Mesenchymal stem cell (in vitro differentiated cells and primary cell): ENCODE measurements around the gene POLA2.
"Not testable (repeated sequence)": the region's sequence is repeated elsewhere in the genome, so short reads cannot be mapped to it uniquely, and the experiment has no call there.

Experiments used
- DNase-seq: peaks from one replicate; pipeline ENCODE4 v3.0.0-alpha.2; 2013
- H2AFZ ChIP-seq: one replicate; pipeline ENCODE4 v1.6.1; 2013; ENCODE audit warnings: low read depth, mild to moderate bottlenecking, control low read depth, inconsistent platforms, low read length, moderate library complexity
- H2AK5ac ChIP-seq: 2 replicates; pipeline ENCODE4 v1.6.1; 2013; ENCODE audit warnings: low read length, moderate library complexity, mild to moderate bottlenecking, inconsistent platforms; ENCODE audit not compliant: severe bottlenecking
- H2BK120ac ChIP-seq: one replicate; pipeline ENCODE4 v1.6.1; 2013; ENCODE audit warnings: low read depth, mild to moderate bottlenecking, inconsistent platforms, low read length, moderate library complexity
- H2BK12ac ChIP-seq, 2 experiments: one replicate each; pipeline ENCODE4 v1.6.1; 2013; ENCODE audit warnings: inconsistent platforms in 2 of 2, low read length in 2 of 2, mild to moderate bottlenecking in 2 of 2, moderate library complexity in 2 of 2, control low read depth in 1 of 2
- H2BK15ac ChIP-seq: one replicate; pipeline ENCODE4 v1.6.1; 2013; ENCODE audit warnings: mild to moderate bottlenecking, low read depth, inconsistent platforms; ENCODE audit not compliant: poor library complexity, severe bottlenecking
- H2BK5ac ChIP-seq: 2 replicates; pipeline ENCODE4 v1.6.1; 2013; ENCODE audit warnings: low read depth, mild to moderate bottlenecking, low read length, control low read depth, inconsistent platforms; ENCODE audit not compliant: poor library complexity, severe bottlenecking
- H3K14ac ChIP-seq, 2 experiments: one replicate each; pipeline ENCODE4 v1.6.1; 2013; ENCODE audit warnings: inconsistent platforms in 2 of 2, low read length in 2 of 2, control low read depth in 1 of 2, mild to moderate bottlenecking in 1 of 2, moderate library complexity in 1 of 2
- H3K18ac ChIP-seq, 2 experiments: one replicate each; pipeline ENCODE4 v1.6.1; 2013; ENCODE audit warnings: inconsistent platforms in 2 of 2, low read length in 2 of 2, control low read depth in 1 of 2, low read depth in 1 of 2, mild to moderate bottlenecking in 1 of 2
- H3K23ac ChIP-seq, 2 experiments: one replicate each; pipeline ENCODE4 v1.6.1; 2013; ENCODE audit warnings: inconsistent platforms in 2 of 2, low read length in 2 of 2, mild to moderate bottlenecking in 2 of 2, moderate library complexity in 2 of 2, control low read depth in 1 of 2
- H3K27ac ChIP-seq: 2 replicates; pipeline ENCODE4 v1.5.1; 2013; ENCODE audit warnings: mild to moderate bottlenecking, moderate library complexity, low read length, control low read depth, inconsistent platforms; ENCODE audit not compliant: poor library complexity, severe bottlenecking
- H3K27me3 ChIP-seq, 2 experiments: 2 replicates each; pipeline versions ENCODE4 v1.6.1 to v1.7.0; 2013; ENCODE audit warnings: low read length in 2 of 2, mild to moderate bottlenecking in 2 of 2, moderate library complexity in 2 of 2, control low read depth in 1 of 2, inconsistent platforms in 1 of 2; ENCODE audit not compliant: control insufficient read depth in 1 of 2, insufficient read depth in 1 of 2
- H3K36me3 ChIP-seq, 2 experiments: 2 replicates each; pipeline versions ENCODE4 v1.6.1 to v1.7.0; 2013; ENCODE audit warnings: low read length in 2 of 2, control low read depth in 1 of 2, inconsistent platforms in 1 of 2, low read depth in 1 of 2, mild to moderate bottlenecking in 1 of 2; ENCODE audit not compliant: insufficient read depth in 2 of 2, control insufficient read depth in 1 of 2
- H3K4ac ChIP-seq, 2 experiments: one replicate each; pipeline ENCODE4 v1.6.1; 2013; ENCODE audit warnings: inconsistent platforms in 2 of 2, low read length in 2 of 2, mild to moderate bottlenecking in 2 of 2, moderate library complexity in 2 of 2, control low read depth in 1 of 2, low read depth in 1 of 2
- H3K4me1 ChIP-seq: 2 replicates; pipeline ENCODE4 v1.6.1; 2013; ENCODE audit warnings: low read depth, low read length, control low read depth; ENCODE audit not compliant: control insufficient read depth, insufficient read depth
- H3K4me2 ChIP-seq: 2 replicates; pipeline ENCODE4 v1.6.1; 2013; ENCODE audit warnings: low read length, mild to moderate bottlenecking, inconsistent platforms; ENCODE audit not compliant: poor library complexity, severe bottlenecking
- H3K4me3 ChIP-seq, 2 experiments: 2 replicates each; pipeline versions ENCODE4 v1.5.1 to v1.7.0; 2013; ENCODE audit warnings: low read length in 2 of 2, mild to moderate bottlenecking in 2 of 2, control low read depth in 1 of 2, low read depth in 1 of 2; ENCODE audit not compliant: insufficient read depth in 1 of 2
- H3K79me1 ChIP-seq: replicated peaks from 2 replicates; pipeline ENCODE4 v1.6.1; 2013; ENCODE audit warnings: mild to moderate bottlenecking, control low read depth, low read length, inconsistent platforms; ENCODE audit not compliant: poor library complexity, severe bottlenecking
- H3K9ac ChIP-seq: 2 replicates; pipeline ENCODE4 v1.7.0; 2013; ENCODE audit warnings: mild to moderate bottlenecking, low read length, moderate library complexity
- H3K9me3 ChIP-seq: 2 replicates; pipeline ENCODE4 v1.7.0; 2013; ENCODE audit warnings: mild to moderate bottlenecking, low read length; ENCODE audit not compliant: control insufficient read depth
- H4K8ac ChIP-seq: one replicate; pipeline ENCODE4 v1.6.1; 2013; ENCODE audit warnings: inconsistent platforms, mild to moderate bottlenecking, low read length, moderate library complexity
- H4K91ac ChIP-seq: one replicate; pipeline ENCODE4 v1.6.1; 2013; ENCODE audit warnings: mild to moderate bottlenecking, low read length, inconsistent platforms
- WGBS: methylation state at CpG from one replicate; pipeline ENCODE4 v1.1.7; 2013; ENCODE audit warnings: mixed read lengths; 5-methylcytosine and 5-hydroxymethylcytosine counted together

POLA2 gene

DNA sequence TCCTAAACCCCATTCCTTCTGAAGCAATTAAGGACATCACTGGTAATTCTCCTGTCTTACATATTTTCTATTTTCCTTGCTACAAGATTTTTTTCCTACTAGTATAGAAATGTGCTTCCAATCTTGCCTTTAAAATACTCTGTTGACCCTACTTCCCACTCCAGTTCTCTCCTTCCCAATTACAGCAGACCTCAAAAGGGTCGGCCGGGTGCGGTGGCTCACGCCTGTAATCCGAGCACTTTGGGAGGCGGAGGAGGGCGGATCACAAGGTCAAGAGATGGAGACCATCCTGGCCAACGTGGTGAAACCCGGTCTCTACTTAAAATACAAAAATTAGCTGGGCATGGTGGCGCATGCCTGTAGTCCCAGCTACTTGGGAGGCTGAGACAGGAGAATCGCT is 3.0 kb downstream of the POLA2 start:
- H2BK15ac ChIP-seq, H3K4ac ChIP-seq, H3K9ac ChIP-seq, H3K27ac ChIP-seq, H3K27me3 ChIP-seq, H3K4me2 ChIP-seq, H3K4me3 ChIP-seq, H2AFZ ChIP-seq, H2BK120ac ChIP-seq, H2BK5ac ChIP-seq, H3K14ac ChIP-seq, H4K8ac ChIP-seq, H2AK5ac ChIP-seq, H3K23ac ChIP-seq, DNase-seq, H4K91ac ChIP-seq, H3K9me3 ChIP-seq, H3K4me1 ChIP-seq, H2BK12ac ChIP-seq, H3K18ac ChIP-seq: not testable (repeated sequence)
- Histone ChIP-seq H3K79me1 (peaks cover 25% of the 10 kb centered on the region), H3K36me3 (peaks cover 0 to 23% of the 10 kb centered on the region in 2 experiments)
- 93% methylated on average over 11 of the region's 11 CpGs for WGBS

- Histone ChIP-seq H3K14ac (no peak overlapping the region), H3K27ac (no peak overlapping the region), H3K4ac (no peak overlapping the region), H3K36me3 (peaks cover 6 to 35% of the 10 kb centered on the region in 2 experiments), H3K9ac (no peak overlapping the region), H4K8ac (no peak overlapping the region), H3K18ac (no peak overlapping the region), H2AK5ac (no peak overlapping the region), H3K4me3 (no peak overlapping the region), H3K4me2 (no peak overlapping the region), H3K79me1 (peaks cover 25% of the 10 kb centered on the region), H2BK120ac (no peak overlapping the region), H2AFZ (no peak overlapping the region), H3K27me3 (no peaks in the 10 kb centered on the region), H3K9me3 (no peaks in the 10 kb centered on the region), H4K91ac (no peak overlapping the region), H2BK5ac (no peak overlapping the region), H3K23ac (no peak overlapping the region), H2BK15ac (no peak overlapping the region), H3K4me1 (peaks cover 3% of the 10 kb centered on the region), H2BK12ac (no peak overlapping the region)
- no peak for DNase-seq
- 87% methylated on average over 2 of the region's 2 CpGs for WGBS
These were observed 4.4 kb downstream of the POLA2 start for GRCh38 chr11:65266210-65266609.

- no peak overlapping the region for H2BK120ac ChIP-seq
- peak overlapping the region; percentile 66 for H3K9ac ChIP-seq
- no peaks in the 10 kb centered on the region for H3K27me3 ChIP-seq
- H3K9me3 ChIP-seq: no peaks in the 10 kb centered on the region
- DNase-seq: peak; percentile 92
- no peak overlapping the region for H4K8ac ChIP-seq
- H3K18ac ChIP-seq: no peak overlapping the region
- 48% methylated on average over 6 of the region's 6 CpGs for WGBS
- H3K36me3 ChIP-seq: peaks cover 5 to 22% of the 10 kb centered on the region in 2 experiments
- H2BK12ac ChIP-seq: no peak overlapping the region
- H2BK15ac ChIP-seq: no peak overlapping the region
- H4K91ac ChIP-seq: no peak overlapping the region
- peaks cover 8% of the 10 kb centered on the region for H3K79me1 ChIP-seq
- H3K4me3 ChIP-seq: peak overlapping the region in 1 of 2 experiments; percentile 49
- no peak overlapping the region for H3K14ac ChIP-seq
- peaks cover 7% of the 10 kb centered on the region for H3K4me1 ChIP-seq
- H2AK5ac ChIP-seq: peak overlapping the region; percentile 35
- H2AFZ ChIP-seq: no peak overlapping the region
- no peak overlapping the region for H3K23ac ChIP-seq
- no peak overlapping the region for H3K4ac ChIP-seq
- H3K4me2 ChIP-seq: no peak overlapping the region
- no peak overlapping the region for H2BK5ac ChIP-seq
- H3K27ac ChIP-seq: no peak overlapping the region
These were observed 13.2 kb downstream of the POLA2 start for GRCh38 chr11:65274735-65275682.

DNA sequence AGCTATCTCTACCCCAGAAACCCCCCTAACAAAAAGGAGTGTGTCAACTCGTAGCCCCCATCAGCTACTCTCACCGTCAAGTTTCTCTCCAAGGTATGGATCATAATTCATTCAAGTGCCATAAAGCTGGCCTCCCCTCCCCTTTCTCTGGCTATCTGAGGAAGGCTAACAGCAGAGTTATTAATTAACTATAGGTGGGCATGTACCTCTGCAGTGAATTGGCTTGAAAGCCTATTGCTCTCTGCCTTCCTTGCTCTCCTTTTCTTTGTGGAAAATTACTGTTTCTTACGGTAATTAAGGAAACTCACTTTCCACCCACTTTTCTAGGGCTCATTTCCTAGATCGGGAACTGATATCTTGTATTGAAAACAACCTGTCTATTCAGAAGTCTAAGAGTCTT is 14.1 kb downstream of the POLA2 start:
- Histone ChIP-seq H3K36me3 (peaks cover 0 to 20% of the 10 kb centered on the region in 2 experiments), H3K4ac (no peak overlapping the region), H4K8ac (no peak overlapping the region), H3K9ac (peak overlapping the region; percentile 66), H3K79me1 (peaks cover 8% of the 10 kb centered on the region), H4K91ac (no peak overlapping the region), H3K4me2 (peak overlapping the region; percentile 14), H3K27ac (no peak overlapping the region), H3K4me1 (peaks cover 10% of the 10 kb centered on the region), H3K14ac (no peak overlapping the region), H2BK12ac (peak overlapping the region in 1 of 2 experiments; percentile 24), H3K27me3 (no peaks in the 10 kb centered on the region), H3K9me3 (no peaks in the 10 kb centered on the region), H2AFZ (no peak overlapping the region), H2AK5ac (peak overlapping the region; percentile 35), H2BK5ac (no peak overlapping the region), H3K23ac (no peak overlapping the region), H3K4me3 (peak overlapping the region in 1 of 2 experiments; percentile 49), H2BK15ac (no peak overlapping the region), H3K18ac (no peak overlapping the region), H2BK120ac (no peak overlapping the region)
- whole genome bisulfite sequencing: 84% methylated on average over 2 of the region's 4 CpGs
- no peak for DNase-seq
